GM21825 (cell line): ENCODE measurements around the gene SCN1B.

Experiments used
- ATAC-seq: cut with Tn5 transposase; IDR thresholded peaks from one replicate; pipeline ENCODE4 v1.9.1; 2021; ENCODE audit warnings: mild to moderate bottlenecking, moderate library complexity; ENCODE audit not compliant: unreplicated experiment

SCN1B gene

DNA sequence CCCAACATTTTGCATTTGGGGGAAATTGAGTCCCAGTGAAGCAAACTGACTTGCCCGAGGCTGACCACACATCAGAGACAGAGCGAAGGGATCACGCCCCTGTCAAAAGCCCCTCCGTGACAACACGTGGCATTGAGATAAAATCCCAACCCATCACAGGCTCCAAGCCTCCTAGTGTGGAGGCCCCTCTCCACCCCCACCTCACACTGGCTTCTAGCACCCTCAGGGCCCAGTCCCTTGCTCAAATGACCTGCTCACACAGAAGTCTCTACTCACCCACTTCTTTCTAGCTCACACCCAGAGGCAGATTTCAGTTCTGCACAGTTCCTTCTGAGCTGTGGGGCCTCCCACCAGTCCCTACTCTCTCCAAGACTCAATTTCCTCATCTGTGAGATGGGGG is 21.5 kb downstream of the SCN1B start:
- no peak for ATAC-seq

- ATAC-seq, result no peak
Observed at GRCh38 chr19:35052599-35053190, 22.4 kb downstream of the SCN1B start.

GRCh38 chr19:35053667-35054293 is 23.5 kb downstream of the SCN1B start:
- ATAC-seq, result no peak

DNA sequence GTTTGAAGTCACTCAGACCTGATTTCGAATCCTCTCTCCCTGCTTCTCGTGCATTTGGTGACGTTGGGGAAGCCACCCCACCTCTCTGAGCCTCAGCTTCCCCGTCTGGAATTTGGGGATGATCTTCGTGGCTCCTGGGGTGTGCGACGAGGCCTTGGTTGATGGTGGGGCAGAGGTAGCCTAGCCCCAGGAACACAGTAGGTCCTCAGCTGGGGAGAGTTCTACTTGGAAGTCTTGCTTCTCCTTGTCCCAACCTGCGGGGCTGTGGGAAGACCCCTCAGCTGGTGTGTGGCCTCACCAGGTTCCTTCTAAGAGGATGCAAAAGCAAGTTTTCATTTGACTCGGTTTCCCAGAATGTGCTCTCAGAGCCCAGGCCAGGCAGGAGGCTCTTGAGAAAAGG is 24.4 kb downstream of the SCN1B start:
- ATAC-seq, result no peak

- no peak for ATAC-seq
Observed at GRCh38 chr19:35055715-35056179, 25.5 kb downstream of the SCN1B start.

DNA sequence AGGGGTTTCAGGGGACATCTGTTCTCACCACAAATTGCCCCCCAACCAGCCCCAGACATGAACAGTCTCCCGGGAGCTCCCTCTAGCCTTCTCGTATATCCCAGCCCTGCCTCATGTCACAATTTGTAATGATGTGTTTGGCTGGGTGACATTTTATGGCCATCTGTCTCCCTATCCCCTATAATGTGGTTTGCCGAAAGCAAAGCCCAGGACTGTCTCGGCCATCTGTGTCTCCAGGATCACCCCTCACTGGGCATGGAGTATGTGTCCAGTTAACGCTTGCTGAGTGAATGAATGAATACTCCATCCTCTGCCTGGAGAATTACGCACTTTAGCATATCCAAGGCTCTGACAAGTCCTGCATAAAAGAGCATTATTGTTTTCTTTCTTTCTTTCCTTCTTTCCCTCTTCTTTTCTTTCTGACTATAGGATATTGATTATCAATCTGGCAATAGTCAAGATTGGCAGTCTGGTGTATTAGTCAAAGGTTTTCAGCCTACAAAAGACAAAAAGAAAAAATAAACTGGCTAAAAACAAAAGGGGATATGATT is 26.3 kb downstream of the SCN1B start:
- ATAC-seq, result no peak

DNA sequence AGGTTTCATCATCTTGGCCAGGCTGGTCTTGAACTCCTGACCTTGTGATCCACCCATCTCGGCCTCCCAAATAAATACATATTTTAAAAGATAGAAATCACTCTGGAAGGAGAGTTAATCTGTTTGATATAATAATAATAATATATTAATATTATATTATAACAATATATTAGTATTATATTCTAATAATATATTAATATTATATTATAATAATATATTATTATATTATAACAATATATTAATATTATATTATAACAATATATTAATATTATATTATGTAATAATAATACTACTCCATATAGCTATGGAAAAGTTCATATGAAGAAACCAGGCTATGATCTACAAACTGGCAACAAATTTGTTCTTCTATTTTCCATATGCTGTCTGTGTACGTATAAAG is 28.1 kb downstream of the SCN1B start:
- no peak for ATAC-seq

GRCh38 chr19:35059006-35059798 is 28.9 kb downstream of the SCN1B start:
- ATAC-seq, result no peak

DNA sequence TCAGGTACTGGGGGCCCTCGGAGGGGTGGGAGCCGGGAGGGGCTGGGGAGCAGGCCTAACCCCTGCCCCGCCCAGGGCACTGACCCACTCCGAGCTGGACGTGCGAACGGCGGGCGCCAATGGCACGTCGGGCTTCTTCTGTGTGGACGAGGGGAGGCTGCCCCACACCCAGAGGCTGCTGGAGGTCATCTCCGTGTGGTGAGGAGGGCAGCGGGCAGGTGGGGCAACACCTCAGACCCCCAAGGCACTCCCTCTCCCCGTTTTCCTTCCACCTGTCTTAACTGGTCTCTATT is 29.5 kb downstream of the SCN1B start:
- ATAC-seq, result no peak

- ATAC-seq, result no peak
Observed at GRCh38 chr19:35060160-35060855, 30.0 kb downstream of the SCN1B start.

DNA sequence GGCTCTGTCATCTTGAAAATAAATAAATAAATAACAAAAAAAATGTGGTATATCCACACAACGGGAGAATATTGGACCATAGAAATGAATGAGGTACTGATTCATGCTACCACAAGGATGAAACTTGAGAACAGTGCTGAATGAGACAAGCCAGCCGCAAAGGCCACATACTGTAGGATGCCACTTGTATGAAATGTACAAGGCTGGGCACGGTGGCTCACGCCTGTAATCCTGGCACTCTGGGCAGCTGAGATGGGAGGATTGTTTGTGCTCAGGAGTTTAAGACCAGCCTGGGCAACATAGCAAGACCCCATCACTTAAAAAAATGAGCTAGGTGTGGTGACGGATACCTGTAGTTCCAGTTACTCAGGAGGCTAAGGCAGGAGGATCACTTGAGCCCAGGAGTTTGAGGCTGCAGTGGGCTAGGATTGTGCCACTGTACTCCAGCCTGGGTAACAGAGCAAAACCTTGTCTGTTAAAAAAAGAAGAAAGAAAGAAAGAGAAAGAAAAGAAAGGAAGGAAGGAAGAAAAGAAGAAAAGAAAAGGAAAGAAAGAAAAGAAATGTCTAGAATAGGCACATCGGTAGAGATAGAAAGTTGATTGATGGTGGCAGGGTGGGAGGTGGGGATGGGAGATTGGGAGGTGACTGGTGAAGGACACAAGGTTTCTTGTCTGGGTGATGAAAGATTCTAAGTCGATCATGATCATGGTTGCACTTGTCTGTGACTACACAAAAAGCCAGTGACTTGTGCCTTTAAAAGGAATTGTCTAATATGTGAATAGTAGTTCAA is 31.5 kb downstream of the SCN1B start:
- ATAC-seq, result no peak

DNA sequence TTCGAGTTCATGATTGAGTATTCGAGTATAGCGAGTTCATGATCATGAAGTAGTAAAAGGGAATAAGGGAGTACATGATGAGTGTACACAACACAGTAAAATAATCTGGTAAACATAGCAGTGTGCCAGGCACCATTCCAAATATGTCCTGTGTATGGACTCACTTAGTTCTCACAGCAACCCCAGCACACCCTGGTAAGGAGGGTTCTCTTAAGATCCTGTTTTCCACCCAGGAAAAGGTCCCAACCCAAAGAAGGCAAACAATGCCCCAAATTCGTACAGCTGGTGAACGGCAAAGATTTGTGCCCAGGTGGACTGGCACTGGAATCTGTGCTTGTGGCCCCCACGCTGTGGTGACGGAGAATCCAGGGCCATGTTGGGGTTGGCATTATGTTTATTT is 32.7 kb downstream of the SCN1B start:
- no peak for ATAC-seq

DNA sequence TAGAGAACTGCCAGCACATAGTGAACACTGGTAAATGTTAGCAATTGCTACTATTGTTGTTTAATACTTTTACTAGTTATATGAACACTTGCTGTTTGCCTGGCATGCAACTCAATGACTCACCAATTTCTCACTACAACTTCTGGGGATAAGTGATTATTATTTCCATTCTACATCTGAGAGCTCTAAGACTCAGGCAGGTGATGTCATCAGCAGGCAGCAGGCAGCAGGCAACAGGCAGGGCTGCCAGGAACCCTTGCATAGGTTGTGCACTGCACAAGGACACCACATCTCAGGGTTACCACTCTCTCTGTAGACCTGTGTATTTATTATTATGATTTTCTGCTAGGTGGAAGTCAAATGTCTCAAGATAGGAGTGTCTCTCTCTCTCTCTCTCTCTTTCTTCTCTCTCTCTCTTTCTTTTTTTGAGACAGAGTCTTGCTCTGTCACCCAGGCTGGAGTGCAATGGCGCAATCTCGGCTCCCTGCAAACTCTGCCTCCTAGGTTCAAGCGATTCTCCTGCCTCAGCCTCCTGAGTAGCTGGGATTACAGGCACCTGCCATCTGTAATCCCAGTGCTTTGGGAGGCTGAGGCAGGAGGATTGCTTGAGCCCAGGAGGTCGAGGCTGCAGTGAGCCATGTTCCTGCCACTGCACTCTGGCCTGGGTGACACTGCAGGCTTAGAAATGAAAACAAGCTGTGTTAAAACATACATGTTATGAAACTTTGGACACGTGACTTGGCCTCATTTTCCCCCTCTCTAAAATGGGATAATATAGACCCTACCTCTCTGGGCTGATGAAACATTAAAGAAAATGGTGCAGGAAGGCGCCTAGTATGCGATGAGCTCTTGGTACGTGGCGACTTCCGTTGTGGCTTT is 33.9 kb downstream of the SCN1B start:
- no peak for ATAC-seq

GRCh38 chr19:35065574-35065973 is 35.3 kb downstream of the SCN1B start:
- ATAC-seq, result no peak

DNA sequence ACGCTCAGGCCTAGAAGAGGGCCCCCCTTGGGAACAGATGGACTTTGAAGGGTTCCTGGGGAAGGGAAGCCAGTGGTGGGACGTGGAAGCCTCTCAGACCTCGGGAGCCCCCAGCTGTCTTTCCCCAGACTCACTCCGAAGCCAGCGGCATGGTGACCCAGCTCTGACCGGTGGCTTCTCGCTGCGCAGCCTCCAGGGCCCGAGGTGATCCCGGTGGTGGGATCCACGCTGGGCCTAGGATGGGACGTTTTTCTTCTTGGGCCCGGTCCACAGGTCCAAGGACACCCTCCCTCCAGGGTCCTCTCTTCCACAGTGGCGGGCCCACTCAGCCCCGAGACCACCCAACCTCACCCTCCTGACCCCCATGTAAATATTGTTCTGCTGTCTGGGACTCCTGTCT is 35.9 kb downstream of the SCN1B start:
- ATAC-seq, result no peak

DNA sequence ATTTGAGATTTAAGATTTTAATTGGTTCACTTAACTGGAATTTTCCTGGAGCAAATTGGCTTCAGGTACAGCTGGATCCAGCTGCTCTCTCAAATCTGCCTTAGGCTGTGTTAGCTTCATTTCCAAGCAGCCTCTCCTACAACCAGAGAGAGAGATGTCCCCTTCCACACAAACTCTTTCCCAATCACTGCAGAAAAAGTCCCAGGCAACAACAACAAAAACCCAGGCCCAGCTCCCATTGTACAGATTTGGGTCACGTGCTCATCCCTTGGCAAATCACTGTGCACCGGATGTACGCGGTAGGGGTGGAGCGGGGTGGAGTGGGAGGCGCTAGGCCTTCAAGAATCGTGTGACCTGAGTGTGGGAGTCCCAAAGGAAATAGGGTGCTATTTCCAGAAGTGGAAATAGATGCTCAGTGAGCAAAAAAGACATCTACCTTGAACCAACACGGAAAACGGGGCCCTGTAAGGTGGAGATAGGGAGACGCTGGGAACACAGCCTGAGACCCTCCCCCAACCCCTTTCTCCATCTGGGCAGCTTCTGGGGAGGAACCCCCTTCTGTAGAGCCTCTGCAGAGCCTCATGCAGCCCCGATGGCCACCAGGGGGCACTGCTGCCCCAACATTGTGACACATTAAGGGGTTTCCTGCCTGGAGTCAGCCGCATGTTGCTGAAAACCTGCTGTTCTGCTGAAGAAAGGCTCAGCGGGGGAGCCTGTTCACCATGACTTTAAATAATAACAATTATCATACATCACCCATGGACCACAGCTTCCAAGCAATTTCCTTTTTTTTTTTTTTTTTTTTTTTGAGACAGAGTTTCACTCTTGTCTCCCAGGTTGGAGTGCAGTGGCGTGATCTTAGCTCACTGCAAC is 36.7 kb downstream of the SCN1B start:
- ATAC-seq, result no peak

DNA sequence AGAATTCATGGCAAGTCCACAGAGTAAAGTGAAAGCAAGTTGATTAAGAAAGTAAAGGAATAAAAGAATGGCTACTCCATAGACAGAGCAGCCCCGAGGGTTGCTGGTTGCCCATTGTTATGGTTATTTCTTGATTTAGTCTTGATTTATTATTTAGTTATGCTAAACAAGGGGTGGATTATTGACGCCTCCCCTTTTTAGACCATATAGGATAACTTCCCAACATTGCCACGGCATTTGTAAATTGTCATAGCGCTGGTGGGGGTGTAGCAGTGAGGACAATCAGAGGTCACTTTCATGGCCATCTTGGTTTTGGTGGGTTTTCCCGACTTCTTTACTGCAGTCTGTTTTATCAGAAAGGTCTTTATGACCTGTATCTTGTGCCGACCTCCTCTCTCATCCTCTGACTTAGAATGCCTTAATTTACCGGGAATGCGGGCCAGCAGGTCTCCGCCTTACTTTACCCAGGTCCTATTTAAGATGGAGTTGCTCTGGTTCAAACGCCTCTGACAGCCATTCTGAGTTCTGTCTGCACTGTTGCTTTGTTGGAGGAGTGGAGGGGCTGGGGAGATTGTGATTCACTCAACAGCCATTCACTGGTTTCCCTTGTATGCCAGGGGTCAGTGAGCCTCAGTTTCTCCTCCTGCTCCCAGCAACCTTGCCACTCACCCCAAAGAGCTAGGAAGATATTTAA is 38.8 kb downstream of the SCN1B start:
- ATAC-seq, result no peak

DNA sequence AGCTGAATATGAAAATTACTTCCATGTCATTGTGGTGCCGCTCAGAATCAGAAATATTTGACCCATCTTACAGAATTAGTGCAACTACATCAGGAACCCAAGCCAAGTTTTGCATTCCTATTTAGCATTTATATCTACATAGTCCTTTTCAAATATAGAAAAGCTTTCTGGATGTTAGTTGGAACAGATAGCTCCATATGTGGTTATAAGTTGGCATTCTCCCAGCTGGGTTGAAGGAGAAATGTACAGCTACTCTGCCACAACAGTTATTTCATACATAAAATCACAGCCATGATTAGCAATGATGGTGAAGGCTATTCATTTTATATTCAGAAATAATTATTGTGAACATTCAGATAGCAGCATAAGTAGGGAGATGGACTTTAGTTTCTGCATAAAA is 39.4 kb downstream of the SCN1B start:
- ATAC-seq, result no peak
